ENCODE data around the gene LAYN.

GRCh38 chr11:111548525-111548924 lies 8.0 kb downstream of the LAYN start:
- TF ChIP-seq CTCF (IDR thresholded peaks at IDR 0.05) (no peak), POLR2A (IDR thresholded peaks at IDR 0.05) (no peak)
